SK-N-MC (cell line): ENCODE measurements around the gene LCN9.
A peak's percentile ranks its signal among the peaks of the same experiment; 100 is the strongest.

ENCODE experiments used
- DNase-seq: peaks from one replicate; pipeline ENCODE4 v3.0.0-alpha.2; 2011; ENCODE audit warnings: low read depth, low spot score
- H3K27ac ChIP-seq: fragments of 200-600 bp; sonication (generic); 2 replicates; pipeline ENCODE4 v1.5.1; 2016; ENCODE audit warnings: mixed run types
- H3K36me3 ChIP-seq: fragments of 200-600 bp; sonication (generic); 2 replicates; pipeline ENCODE4 v1.6.1; 2017; ENCODE audit warnings: antibody characterized with exemption, low read length, mixed read lengths; ENCODE audit not compliant: insufficient read depth
- H3K4me3 ChIP-seq: fragments of 200-600 bp; sonication (generic); 2 replicates; pipeline ENCODE4 v1.5.1; 2016
- H3K9ac ChIP-seq: fragments of 200-600 bp; sonication (generic); 2 replicates; pipeline ENCODE4 v1.8.0; 2017; ENCODE audit warnings: mixed run types, mixed read lengths; ENCODE audit not compliant: insufficient read length
- H3K9me3 ChIP-seq: fragments of 200-600 bp; sonication (generic); 2 replicates; pipeline ENCODE4 v1.6.1; 2017; ENCODE audit warnings: low read depth, mild to moderate bottlenecking, antibody characterized with exemption, low read length, moderate library complexity, mixed read lengths
- EZH2 ChIP-seq: fragments of 200-600 bp; sonication (generic); IDR thresholded peaks from one replicate; pipeline ENCODE4 v1.6.1; 2017; ENCODE audit warnings: antibody characterized with exemption
- FOXP2 ChIP-seq: optimal IDR thresholded peaks from 2 replicates; pipeline ENCODE3; 2011; ENCODE audit warnings: mild to moderate bottlenecking, moderate library complexity; ENCODE audit not compliant: insufficient read depth; ENCODE audit errors: extremely low read length, control extremely low read depth
- POLR2AphosphoS5 ChIP-seq: IDR thresholded peaks from 2 replicates; pipeline ENCODE4 v1.6.1; 2012; ENCODE audit warnings: mild to moderate bottlenecking, low read depth, low read length, borderline replicate concordance

The LCN9 gene

GRCh38 chr9:135701959-135702721 is 39.0 kb downstream of the LCN9 start, which contains the start of gene KCNT1:
Gene KCNT1 (plus strand): TSS chr9:135702185. CDS start chr9:135702259, 74 bp downstream.
- Histone ChIP-seq H3K9me3 (no peaks in the 10 kb centered on the region), H3K9ac (no peak within 1 kb of the TSS), H3K27ac (no peak within 1 kb of the TSS), H3K4me3 (peak within 1 kb of the TSS; percentile 70), H3K36me3 (no peaks in the 10 kb centered on the region)
- DNase-seq = no peak
- TF ChIP-seq FOXP2 = no peak
- no peak for TF ChIP-seq EZH2
- TF ChIP-seq POLR2AphosphoS5 = no peak

- no peak overlapping the region for H3K27ac ChIP-seq
Observed at GRCh38 chr9:135703726-135704125, 40.6 kb downstream of the LCN9 start.

GRCh38 chr9:135704483-135704882 is 41.4 kb downstream of the LCN9 start:
- no peak overlapping the region for H3K9ac ChIP-seq
- no peak overlapping the region for H3K27ac ChIP-seq
- no peak overlapping the region for H3K4me3 ChIP-seq
- H3K9me3 ChIP-seq = no peaks in the 10 kb centered on the region
- no peak for DNase-seq
- TF ChIP-seq EZH2 (no peak), FOXP2 (no peak), POLR2AphosphoS5 (no peak)
- H3K36me3 ChIP-seq = no peaks in the 10 kb centered on the region

More at GRCh38 chr9:135703726-135704125, 40.6 kb downstream of the LCN9 start:
- no peaks in the 10 kb centered on the region for H3K9me3 ChIP-seq
- no peak for TF ChIP-seq POLR2AphosphoS5
- TF ChIP-seq FOXP2 = no peak
- TF ChIP-seq EZH2 = no peak
- no peak for DNase-seq
- H3K4me3 ChIP-seq = no peak overlapping the region
- no peaks in the 10 kb centered on the region for H3K36me3 ChIP-seq
- H3K9ac ChIP-seq = no peak overlapping the region

GRCh38 chr9:135705376-135705775 is 42.3 kb downstream of the LCN9 start:
- H3K27ac ChIP-seq = no peak overlapping the region
- no peak overlapping the region for H3K4me3 ChIP-seq
- no peak overlapping the region for H3K9ac ChIP-seq
- no peak for DNase-seq
- no peaks in the 10 kb centered on the region for H3K36me3 ChIP-seq
- no peaks in the 10 kb centered on the region for H3K9me3 ChIP-seq
- TF ChIP-seq EZH2 (no peak), POLR2AphosphoS5 (no peak), FOXP2 (no peak)

- TF ChIP-seq EZH2 (no peak), FOXP2 (no peak), POLR2AphosphoS5 (no peak)
- Histone ChIP-seq H3K36me3 (no peaks in the 10 kb centered on the region), H3K9ac (no peak overlapping the region), H3K4me3 (no peak overlapping the region), H3K27ac (no peak overlapping the region), H3K9me3 (no peaks in the 10 kb centered on the region)
- no peak for DNase-seq
Observed at GRCh38 chr9:135706288-135706687, 43.2 kb downstream of the LCN9 start.

GRCh38 chr9:135707252-135708138 is 44.4 kb downstream of the LCN9 start:
- Histone ChIP-seq H3K4me3 (no peak overlapping the region), H3K36me3 (no peaks in the 10 kb centered on the region), H3K27ac (no peak overlapping the region), H3K9ac (no peak overlapping the region), H3K9me3 (no peaks in the 10 kb centered on the region)
- no peak for DNase-seq
- no peak for TF ChIP-seq EZH2
- TF ChIP-seq FOXP2 = no peak
- no peak for TF ChIP-seq POLR2AphosphoS5

GRCh38 chr9:135708164-135708563 is 45.1 kb downstream of the LCN9 start:
- no peak for TF ChIP-seq POLR2AphosphoS5
- no peak for TF ChIP-seq FOXP2
- no peak for TF ChIP-seq EZH2
- H3K9me3 ChIP-seq = no peaks in the 10 kb centered on the region
- no peaks in the 10 kb centered on the region for H3K36me3 ChIP-seq
- H3K27ac ChIP-seq = no peak overlapping the region
- no peak overlapping the region for H3K9ac ChIP-seq
- no peak for DNase-seq
- no peak overlapping the region for H3K4me3 ChIP-seq

GRCh38 chr9:135711391-135711790 is 48.3 kb downstream of the LCN9 start:
- Histone ChIP-seq H3K36me3 (no peaks in the 10 kb centered on the region), H3K9me3 (no peaks in the 10 kb centered on the region), H3K9ac (no peak overlapping the region), H3K27ac (no peak overlapping the region), H3K4me3 (no peak overlapping the region)
- no peak for DNase-seq
- no peak for TF ChIP-seq EZH2
- no peak for TF ChIP-seq FOXP2
- TF ChIP-seq POLR2AphosphoS5 = no peak
